GM21723 (cell line): Measurements from ENCODE around the gene IFT88.

Experiments
- ATAC-seq: cut with Tn5 transposase; IDR thresholded peaks from one replicate; pipeline ENCODE4 v1.9.1; 2021; ENCODE audit warnings: mild to moderate bottlenecking, moderate library complexity; ENCODE audit not compliant: unreplicated experiment

IFT88 gene

GRCh38 chr13:20711301-20712044, 144.5 kb downstream of the IFT88 start:
- ATAC-seq: no peak

- ATAC-seq: no peak
These were observed 146.0 kb downstream of the IFT88 start for GRCh38 chr13:20713014-20713376.

- ATAC-seq: no peak
These were observed 146.8 kb downstream of the IFT88 start for GRCh38 chr13:20713751-20714150.

GRCh38 chr13:20714161-20714560, 147.2 kb downstream of the IFT88 start:
- no peak for ATAC-seq

- ATAC-seq: no peak
These were observed 147.8 kb downstream of the IFT88 start for GRCh38 chr13:20714563-20715329.

GRCh38 chr13:20715330-20715712, 148.4 kb downstream of the IFT88 start:
- no peak for ATAC-seq

- no peak for ATAC-seq
These were observed 150.0 kb downstream of the IFT88 start for GRCh38 chr13:20716951-20717350.

GRCh38 chr13:20717581-20718542, 150.9 kb downstream of the IFT88 start:
- no peak for ATAC-seq

GRCh38 chr13:20718958-20719566, 152.1 kb downstream of the IFT88 start:
- no peak for ATAC-seq

- ATAC-seq: no peak
These were observed 152.8 kb downstream of the IFT88 start for GRCh38 chr13:20719783-20720182.

GRCh38 chr13:20720499-20720898, 153.5 kb downstream of the IFT88 start:
- no peak for ATAC-seq

GRCh38 chr13:20721058-20721453, 154.1 kb downstream of the IFT88 start:
- no peak for ATAC-seq

- ATAC-seq: no peak
These were observed 154.7 kb downstream of the IFT88 start for GRCh38 chr13:20721454-20722357.

GRCh38 chr13:20727856-20728255, 160.9 kb downstream of the IFT88 start:
- no peak for ATAC-seq

GRCh38 chr13:20728579-20729311, 161.8 kb downstream of the IFT88 start:
- no peak for ATAC-seq

- no peak for ATAC-seq
These were observed 163.0 kb downstream of the IFT88 start for GRCh38 chr13:20729633-20730585.

- ATAC-seq: no peak
These were observed 171.7 kb downstream of the IFT88 start for GRCh38 chr13:20738616-20739015.

GRCh38 chr13:20740021-20740420, 173.1 kb downstream of the IFT88 start:
- ATAC-seq: no peak
